HG03159 (cell line): ENCODE results near the gene PTF1A.

Source experiments
- ATAC-seq: cut with Tn5 transposase; IDR thresholded peaks from one replicate; pipeline ENCODE4 v1.9.1; 2021; ENCODE audit warnings: mild to moderate bottlenecking, moderate library complexity; ENCODE audit not compliant: unreplicated experiment

Gene PTF1A

GRCh38 chr10:23186697-23187096, 5.4 kb upstream of the PTF1A start:
- ATAC-seq: no peak

DNA sequence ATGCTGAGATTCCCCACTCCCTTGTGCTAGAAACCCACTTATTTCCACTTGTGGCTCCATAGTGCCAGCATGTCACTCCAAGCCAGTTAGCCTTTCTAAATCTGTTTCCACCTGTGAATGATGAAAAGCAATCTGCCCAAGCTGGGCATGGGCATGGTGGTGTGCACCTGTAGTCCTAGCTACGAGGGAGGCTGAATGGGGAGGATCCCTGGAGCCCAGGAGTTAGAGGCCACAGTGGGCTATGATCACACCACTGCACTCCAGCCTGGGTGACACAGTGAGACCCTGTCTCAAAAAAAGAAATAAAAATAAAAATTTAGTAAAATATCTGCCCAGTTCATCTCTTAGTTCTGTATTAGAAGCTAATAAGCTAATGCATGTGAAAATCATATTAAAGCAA, 5.0 kb upstream of the PTF1A start:
- no peak for ATAC-seq

DNA sequence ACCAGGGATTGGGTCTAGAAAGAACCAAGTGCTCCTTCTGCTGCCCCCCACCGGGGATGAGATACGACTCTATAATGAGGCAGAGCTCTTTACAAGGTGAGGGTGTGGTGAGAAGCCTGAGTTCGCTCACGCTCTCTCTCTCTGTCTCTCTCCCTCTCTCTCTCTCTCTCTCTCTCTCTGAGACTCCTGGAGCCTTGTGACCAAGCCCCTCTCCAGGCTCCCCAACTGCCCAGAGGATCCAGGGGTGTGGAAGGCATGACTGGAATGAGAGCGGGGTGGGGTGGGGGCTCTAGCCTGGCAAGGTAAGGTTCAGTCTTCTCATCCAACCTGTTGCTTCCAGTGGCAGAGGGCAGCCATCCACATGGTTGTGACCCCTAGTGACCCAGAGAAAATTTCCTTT, 3.1 kb upstream of the PTF1A start:
- ATAC-seq: no peak

DNA sequence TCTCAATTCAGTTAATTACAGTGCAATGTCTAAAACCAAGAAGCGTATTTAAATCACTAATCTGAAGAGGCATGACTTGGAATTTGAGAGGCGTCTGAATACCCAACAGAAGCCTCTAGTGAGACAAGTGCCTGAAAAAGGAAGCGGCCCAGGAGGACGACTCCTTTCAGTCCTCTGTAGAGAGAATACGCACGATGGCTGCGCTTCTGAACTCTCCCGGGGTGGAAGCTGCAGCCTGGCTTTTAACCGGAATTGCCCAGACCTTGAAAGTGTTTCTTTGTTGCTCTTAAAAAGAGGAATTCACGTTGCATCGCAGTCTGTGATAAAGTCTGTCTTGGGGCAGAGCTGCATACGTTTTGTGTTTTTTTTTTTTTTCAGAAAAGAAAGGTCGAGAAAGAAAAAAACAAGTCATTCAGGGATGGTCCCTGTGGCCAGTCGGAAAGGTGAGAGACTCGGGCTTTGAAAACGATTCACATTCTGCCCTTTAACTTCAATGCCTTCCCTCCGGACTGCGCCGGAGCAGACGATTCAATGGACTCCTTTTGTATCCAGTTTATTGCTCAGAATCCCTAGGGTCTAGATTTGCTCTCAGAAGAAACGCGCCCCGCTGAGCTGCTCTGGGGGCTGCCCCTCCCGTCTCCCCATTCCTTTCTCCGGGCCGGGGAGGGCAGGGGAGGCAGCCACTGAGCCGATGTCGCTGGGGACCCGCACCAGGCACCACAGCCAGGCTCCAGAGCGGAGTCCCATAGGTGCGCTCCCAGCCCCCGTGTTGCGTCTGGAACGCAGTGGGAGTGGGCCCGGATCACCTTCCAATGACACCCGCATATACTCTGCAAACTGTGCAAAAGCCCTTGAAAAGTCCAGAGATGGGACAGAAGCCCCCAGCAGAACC, 994 bp upstream of the PTF1A start:
- ATAC-seq: no peak

GRCh38 chr10:23192712-23193434, 761 bp downstream of the PTF1A start:
- no peak for ATAC-seq

DNA sequence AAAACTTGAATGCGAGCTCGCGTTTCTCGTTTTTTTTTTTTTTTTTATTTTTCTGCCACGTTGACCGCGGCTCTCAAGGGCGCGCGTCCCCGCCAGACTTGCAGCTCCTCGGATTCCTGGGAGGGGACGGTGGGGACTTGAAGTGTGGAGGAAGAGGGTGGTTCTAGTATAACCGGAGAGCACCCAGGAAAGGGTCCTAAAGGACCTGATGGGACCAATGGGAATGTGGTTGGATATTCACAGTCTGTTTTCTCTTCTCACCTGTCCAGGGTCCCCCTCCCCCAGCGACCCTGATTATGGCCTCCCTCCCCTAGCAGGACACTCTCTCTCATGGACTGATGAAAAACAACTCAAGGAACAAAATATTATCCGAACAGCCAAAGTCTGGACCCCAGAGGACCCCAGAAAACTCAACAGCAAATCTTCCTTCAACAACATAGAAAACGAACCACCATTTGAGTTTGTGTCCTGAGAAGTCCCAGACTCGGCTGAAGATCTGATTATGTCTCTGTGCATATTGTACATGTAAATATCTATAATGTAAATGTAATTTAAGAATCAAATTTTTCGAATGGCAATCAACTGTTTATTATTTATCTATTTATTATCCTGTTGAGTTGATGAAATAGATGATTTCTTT, 1.4 kb downstream of the PTF1A start:
- no peak for ATAC-seq

DNA sequence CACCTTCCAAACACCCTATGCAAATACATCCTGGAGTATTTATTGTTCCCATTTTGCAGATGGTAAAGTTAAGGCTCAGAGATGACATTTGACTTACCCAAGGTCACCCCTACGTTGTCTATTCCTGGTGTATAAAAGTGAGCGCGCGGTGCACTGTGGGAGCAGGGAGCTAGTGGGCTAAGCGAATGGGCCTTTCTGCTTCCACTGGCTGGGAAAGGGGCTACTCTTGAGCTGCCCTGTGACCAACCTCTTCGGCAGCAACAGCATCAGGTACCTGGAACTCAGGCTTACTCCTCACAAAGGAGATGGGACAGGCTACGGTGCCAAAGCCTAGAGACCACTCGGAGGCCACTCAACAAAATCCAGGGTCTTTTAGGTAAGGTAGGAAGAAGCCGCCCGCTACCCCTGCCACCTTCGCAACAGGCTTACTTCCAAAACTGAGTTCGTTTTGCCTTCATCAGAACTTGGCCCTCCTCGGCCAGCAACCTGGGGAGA, 2.4 kb downstream of the PTF1A start:
- no peak for ATAC-seq

DNA sequence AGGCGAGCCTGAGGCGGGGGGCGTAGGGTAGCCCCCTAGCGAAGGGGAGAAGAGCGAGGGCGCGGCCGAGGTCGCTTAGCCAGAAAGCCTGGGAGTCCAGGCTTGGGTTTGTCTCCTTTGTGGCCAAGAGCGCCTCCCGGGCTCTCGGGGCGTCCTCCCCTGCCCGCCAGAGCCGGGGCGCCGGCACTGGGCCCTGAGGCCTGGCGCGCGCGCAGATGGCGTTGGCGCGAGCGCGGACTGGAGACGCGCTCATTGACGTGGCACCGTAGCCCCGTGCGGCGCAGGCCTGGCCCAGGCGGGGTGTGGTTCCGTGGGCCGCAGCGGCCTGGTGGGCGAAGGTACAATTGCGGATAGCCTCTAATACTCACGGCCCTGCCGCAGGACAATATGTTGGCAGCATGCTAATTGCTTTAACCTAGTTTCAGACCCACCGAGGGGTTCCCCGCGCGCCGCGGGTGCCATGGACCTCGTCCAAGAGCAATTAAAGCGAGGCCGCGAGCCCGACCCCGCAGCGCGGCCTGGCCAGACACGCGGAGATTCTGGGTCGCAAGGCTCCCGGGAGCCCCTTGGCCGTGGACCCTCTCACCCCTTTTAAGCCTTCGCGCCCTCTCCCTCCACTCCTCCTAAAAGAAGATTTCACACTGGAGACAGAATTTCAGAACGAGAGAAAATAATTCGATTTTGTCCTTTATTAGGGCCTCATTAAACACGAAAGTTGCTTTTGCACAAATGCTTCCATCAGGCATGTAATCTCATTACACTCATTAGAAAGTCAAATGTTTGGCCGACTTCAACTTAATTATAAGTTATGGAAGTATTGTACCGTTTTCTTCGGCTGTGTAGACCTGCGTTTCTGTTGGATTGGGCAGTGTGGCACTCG, 3.1 kb downstream of the PTF1A start:
- no peak for ATAC-seq

- no peak for ATAC-seq
Measured at GRCh38 chr10:23195846-23196600, 3.9 kb downstream of the PTF1A start.

GRCh38 chr10:23196915-23197314, 4.8 kb downstream of the PTF1A start:
- no peak for ATAC-seq

- no peak for ATAC-seq
Measured at GRCh38 chr10:23197416-23197861, 5.3 kb downstream of the PTF1A start.

DNA sequence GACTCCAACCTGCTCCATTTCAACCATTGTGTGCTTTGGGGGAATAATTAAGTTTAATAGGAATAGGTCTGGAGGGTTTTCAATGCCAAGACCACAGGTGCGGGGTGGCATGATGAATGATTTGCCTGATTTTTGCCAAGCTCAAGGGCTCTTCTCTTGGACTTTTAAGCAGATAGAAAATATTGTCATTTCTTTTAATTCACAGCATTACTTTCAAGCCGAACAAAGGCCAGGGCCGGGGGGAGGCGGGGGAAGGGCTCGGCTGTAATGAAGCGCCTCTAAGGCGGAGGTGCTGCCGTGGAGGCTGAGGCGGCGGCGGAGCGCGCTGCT, 6.5 kb downstream of the PTF1A start:
- ATAC-seq: no peak

DNA sequence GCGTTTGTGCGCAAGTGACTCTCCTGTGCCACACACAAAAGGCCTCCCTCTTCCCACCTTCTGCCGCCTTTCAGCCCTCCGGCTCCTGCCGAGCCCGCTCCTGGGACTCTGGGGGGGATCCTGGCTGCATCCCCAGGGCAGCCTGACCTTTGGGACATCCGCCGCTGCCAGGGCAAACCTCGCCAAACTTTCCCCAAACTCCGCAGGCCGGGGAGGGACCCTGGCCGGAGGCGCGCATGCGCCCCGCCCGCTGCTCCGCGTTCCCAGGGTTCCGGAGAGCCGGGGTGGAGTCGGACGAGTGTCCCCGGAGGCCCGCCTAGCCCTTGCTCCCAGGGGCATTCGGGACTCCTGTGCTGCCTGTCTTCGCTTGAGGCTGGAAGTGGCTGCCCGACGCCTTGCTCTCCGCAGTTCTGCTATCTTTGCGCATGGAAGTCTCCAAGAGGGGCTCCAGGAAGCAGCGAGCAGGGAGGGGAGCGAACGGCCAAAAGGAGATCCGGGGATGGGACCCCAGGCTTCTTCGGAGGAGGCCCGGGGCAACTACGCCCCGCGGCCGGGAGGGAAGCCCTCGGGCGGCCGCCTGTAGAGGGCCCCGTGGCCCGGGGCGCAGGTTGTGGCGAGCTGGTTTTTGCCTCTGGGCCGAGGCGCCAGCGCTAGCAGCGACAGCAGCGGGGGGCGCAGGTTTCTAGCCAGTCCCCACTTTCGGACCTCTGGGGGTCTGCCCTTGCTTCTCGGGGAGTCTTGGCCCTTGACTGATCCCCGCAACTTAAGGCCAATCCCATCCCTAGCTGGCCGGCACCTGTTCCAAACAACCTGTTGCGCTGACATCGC, 7.0 kb downstream of the PTF1A start:
- ATAC-seq: no peak

- no peak for ATAC-seq
Measured at GRCh38 chr10:23199768-23200511, 7.8 kb downstream of the PTF1A start.

DNA sequence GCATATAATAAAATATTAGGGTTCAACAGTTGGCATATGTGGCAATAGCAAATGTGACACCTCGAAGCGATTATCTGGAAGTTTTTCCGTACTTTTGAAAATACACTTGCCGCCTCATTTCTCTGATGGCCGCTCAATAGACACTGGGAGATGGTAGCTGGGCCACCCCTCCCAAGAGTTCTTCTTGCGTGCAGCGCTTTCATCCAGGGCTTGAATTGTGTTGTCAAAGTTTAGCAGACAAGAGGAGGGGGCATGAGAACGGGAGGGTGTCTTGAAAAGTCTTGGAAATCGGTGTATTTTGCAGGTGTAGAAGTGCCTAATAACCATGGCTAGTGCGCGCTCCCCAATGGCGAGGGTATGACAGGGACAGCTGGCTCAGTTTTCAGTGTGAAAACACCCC, 8.5 kb downstream of the PTF1A start:
- ATAC-seq: no peak

DNA sequence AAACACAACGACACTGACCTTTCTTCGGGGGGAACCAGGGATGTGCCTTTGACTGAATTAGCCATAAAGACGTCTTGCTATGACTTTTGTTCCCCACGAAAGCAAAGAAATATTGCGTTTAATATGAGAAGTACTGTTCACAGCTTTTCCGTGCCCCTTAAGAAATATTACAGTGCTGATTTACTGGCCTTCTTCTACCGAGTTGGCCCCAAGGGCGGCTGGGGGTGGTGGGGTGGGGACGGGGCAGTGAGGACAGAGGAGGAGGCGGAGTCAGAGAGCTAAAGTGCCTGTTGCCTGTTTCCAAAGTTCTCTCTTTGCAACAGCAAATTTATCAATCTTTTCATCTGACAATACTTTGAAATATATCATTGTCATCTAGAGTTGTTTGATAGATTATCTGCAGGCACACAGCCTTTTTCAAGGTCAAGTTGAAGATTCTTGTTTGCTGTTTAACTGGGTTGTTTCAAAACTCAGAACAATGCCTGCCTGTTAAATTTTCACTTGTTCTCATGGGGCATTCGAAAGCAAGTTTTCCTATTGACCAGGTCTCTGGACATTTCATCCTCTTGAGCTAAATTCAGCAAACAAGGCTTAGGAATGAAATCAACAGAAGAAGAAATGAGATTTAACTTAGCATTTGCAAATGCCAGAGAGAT, 9.0 kb downstream of the PTF1A start:
- no peak for ATAC-seq

GRCh38 chr10:23201837-23202236, 9.7 kb downstream of the PTF1A start:
- ATAC-seq: no peak

GRCh38 chr10:23202779-23203178, 10.7 kb downstream of the PTF1A start:
- ATAC-seq: no peak
